Activated CD8-positive, alpha-beta memory T cell treated with anti-CD3 and anti-CD28 coated beads, Interleukin-2, amount 50 U/mL, for 4 hours (primary cell): ENCODE data around the gene GNG2.

ENCODE experiments used
- DNase-seq: peaks from one replicate; pipeline ENCODE4 v3.0.0-alpha.2; 2020

Gene GNG2

GRCh38 chr14:52000019-52000582, 139.7 kb downstream of the GNG2 start:
- DNase-seq = no peak

GRCh38 chr14:52000696-52001095, 140.3 kb downstream of the GNG2 start:
- no peak for DNase-seq

- DNase-seq = no peak
Measured at GRCh38 chr14:52002542-52002941, 142.1 kb downstream of the GNG2 start.

DNA sequence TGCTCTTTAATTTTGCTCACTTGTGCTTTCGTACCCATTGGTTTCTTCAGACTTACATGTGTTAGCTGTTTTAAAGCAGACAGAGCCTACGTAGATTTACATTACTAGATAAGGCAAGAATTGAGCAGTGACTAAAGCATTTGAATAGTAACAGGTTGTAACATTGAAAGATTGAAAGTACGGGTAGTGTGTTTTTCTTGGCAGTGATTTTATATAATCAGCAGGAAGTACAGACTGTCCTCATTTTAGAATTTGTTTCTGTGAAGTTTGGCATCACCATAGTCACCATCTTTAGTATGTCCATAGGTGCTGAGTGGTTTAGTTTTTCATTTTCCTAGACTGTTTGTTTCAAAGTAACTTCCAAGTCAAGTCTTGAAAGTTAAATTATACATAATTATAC, 142.9 kb downstream of the GNG2 start:
- no peak for DNase-seq

DNA sequence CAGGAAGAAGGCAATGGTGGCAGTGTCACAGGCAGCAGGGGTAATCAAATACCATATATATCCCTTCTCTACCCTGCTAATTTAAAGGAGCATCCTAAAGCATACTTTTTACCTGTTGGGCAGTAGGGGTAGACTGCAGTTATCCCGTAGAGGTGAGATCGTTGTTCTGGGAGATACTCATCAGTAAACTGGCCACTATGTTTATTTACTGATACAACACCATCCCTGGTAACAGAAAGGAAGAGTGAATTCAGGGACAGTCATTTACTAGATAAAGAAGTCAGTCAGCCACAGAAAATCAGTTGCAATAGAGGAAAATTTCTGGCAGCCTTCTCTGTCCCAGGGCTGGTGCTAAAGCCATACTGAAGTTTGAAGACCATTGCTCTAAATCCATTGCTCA, 145.2 kb downstream of the GNG2 start:
- no peak for DNase-seq

- DNase-seq = no peak
Measured at GRCh38 chr14:52006361-52006760, 145.9 kb downstream of the GNG2 start.

DNA sequence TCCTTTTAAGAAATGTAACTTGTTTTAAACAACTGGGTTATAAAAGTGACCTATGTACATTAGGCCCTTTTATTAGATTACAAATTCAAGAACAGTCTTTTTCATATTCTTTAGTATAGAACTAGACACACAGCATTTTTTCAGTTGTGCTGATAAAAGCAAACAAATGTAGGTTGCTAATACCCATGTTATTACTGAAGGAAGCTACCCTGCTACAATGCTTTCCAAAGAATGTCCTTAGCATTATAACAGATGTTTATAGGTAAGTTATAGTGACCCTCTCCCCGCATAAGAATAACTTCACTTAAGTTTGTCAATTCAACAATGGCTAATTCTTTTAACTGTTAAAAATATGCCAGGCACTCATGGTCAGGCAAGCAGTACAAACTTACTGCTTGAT, 146.8 kb downstream of the GNG2 start:
- DNase-seq = no peak

DNA sequence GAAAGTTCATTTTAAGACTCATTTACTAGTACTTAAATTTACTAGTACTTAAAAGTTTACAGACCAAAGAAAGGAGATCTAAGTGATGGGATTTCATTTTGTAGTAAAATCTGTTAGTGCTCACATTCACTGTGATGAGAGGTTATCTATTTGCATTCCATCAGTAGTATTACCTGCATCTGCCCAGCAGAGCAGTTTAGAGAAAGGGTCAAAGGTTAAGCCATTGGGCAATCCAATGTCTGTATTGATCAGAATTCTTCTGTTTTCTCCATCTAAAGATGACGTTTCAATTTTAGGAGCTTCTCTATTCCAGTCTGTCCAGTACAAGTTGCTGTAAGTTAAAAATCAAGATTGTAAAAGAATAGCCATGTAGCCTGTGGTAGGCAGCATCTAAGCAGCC, 147.2 kb downstream of the GNG2 start:
- DNase-seq = no peak

GRCh38 chr14:52008136-52008535, 147.7 kb downstream of the GNG2 start:
- DNase-seq = no peak

DNA sequence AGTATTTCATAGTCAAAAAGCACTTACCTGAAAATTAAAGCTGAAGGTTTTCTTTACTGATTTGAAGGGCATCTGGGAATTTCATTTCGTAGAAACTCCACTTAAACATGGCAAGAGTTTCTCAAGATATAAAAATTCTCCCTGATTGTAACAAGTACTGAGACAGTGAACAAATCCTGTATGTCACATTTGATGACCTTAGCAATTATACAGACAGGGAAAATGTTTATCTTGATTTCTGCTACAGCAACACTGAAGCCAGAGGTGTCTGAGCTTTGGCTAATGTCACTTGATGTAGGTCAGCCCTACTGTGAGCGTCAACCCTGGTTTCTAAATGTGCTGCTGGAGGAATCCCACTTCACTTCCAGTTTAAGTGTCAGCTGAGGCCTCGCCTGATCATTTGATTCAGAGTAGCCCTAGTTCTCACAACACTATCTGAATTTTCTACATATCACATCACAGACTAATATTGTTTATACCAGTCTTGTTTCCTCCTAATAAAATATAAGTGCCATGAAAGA, 149.8 kb downstream of the GNG2 start:
- no peak for DNase-seq

GRCh38 chr14:52011523-52011922, 151.1 kb downstream of the GNG2 start:
- DNase-seq = no peak

DNA sequence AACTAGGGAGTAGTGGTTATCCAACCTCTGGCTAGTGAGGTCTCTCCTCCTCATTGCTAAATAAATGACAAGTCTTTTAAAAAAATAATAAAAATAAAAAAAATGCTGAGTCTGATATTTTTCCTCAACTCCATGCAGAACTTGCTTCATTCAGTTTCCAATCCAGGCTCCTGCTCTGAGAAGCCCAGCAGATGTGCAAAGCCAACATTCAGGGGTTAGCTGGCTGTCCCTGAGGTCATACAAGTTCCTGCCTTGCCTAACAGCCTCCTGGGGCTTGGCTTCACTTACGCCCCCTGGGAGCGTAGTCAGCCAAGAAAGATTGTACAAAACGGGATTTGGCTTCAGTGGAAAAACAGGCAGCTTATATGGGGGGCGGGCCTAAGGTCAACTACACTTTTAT, 152.2 kb downstream of the GNG2 start:
- DNase-seq = no peak

DNA sequence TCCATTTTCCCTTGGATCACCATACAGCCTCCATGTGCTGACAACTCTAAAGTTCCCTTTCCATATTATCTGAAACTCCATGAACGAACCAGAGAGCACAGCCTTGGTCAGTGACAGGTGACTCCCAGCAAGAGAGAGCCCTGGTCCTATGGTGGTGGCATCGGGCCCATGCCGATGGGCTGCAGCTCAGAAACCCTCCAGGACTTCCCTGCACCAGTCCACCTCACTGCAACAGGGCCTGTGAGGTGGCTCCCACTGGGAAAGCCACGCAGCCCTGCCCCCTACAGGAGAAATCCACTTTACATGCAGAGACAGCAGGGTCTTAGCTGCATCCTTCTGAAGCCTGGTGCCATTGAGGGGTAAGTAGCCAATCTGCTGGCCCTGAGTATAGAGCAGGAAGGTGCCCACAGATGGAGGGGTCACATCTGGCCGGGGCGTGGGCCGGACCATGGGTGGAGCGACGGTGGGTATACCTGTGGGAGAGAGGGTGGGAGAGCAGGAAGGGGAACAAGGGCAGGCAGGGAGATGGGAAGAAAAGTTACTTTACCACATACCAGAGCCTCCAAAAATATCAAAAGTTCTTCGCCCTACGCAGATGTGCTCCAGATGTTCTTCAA, 153.7 kb downstream of the GNG2 start:
- DNase-seq = no peak

- no peak for DNase-seq
Measured at GRCh38 chr14:52014601-52015267, 154.3 kb downstream of the GNG2 start.

- no peak for DNase-seq
Measured at GRCh38 chr14:52015411-52016030, 155.1 kb downstream of the GNG2 start.

GRCh38 chr14:52018252-52018651, 157.8 kb downstream of the GNG2 start:
- DNase-seq = no peak

DNA sequence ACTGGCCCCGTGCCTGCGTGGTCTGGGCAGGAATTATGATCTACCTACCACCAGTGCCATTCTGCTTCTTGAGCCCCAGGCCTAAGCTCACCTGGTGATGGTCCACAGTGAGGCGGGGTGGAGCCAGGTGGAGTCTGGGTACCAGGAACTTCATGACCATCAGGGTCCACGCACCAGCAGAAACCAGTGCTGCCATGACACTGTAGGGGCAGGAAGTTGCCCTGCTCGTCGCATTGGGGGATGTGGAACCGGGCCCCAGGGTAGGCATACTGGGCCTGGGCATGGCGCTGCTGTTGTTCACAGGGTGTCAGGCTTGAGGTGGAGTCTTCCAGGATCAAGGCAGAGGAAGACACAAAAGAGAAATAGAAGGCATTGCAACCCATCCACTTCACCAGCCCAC, 158.6 kb downstream of the GNG2 start:
- DNase-seq = no peak
